ENCODE results near the gene ZNF213.

DNA sequence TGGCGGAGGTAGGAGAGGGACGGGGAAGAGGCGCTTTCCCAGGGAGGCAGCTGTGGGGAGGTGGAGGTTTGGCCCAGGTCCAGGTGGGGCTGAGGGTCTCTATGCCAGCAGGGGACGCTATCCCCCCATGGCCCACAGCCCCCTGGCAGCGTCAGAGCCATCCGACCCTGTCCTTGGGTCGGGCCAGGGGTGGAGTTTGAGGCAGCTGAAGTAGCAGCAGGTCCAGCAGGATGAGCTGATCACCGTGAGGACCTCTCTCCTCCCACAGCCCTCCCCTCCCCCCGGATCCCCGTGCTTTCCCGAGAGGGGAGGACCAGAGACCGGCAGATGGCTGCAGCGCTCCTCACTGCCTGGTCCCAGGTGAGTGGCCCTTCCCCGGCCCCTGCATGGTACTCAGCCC is 19.3 kb upstream of the ZNF213 start:
- TF ChIP-seq CTCF (IDR thresholded peaks at IDR 0.05; ENCODE audit: low read length) (no peak), EZH2phosphoT487 (IDR thresholded peaks at IDR 0.05; ENCODE audit: low read length) (no peak)
